K562 (cell line): ENCODE data around the gene NR1I3. TPM values are rescaled to one million over a fixed set of nuclear protein-coding genes. Genes with fewer than 3 reads are reported as not detected.

Experiments
- ATAC-seq: fragments of 200-7000 bp; cut with Tn5 transposase; 3 replicates; pipeline ENCODE4 v1.9.1; 2020; ENCODE audit warnings: moderate library complexity
- BruUV-seq: library from RNA; stranded (reverse); fragments of 400-500 nt; replicated peaks from 2 replicates; lab custom pipeline; 2021; lab: Mats Ljungman, UMichigan
- CTCF ChIA-PET: fragments of 300-600 bp; formaldehyde crosslinking; extraction: SDS; loops from one replicate; lab custom pipeline; 2021; ENCODE audit warnings: low intra/inter-chr PET ratio; lab: Yijun Ruan, JAX
- POLR2A ChIA-PET: fragments of 300-600, 350-650 bp; sonication (Branson Sonifier 250); formaldehyde crosslinking; extraction: SDS; loops from one replicate; lab custom pipeline; 2021; ENCODE audit warnings: antibody characterized with exemption, inconsistent platforms; lab: Yijun Ruan, JAX
- DNase-seq, 4 experiments: peaks; one replicate each; pipeline versions ENCODE4 v3.0.0 to v3.0.0-alpha.2; 2011 to 2018; ENCODE audit warnings: low spot score in 3 of 4, mixed read lengths in 3 of 4; ENCODE audit errors: extremely low read depth in 1 of 4
- FAIRE-seq: peaks from 2 replicates; lab custom pipeline; 2011; peaks lifted over from hg19 to GRCh38; lab: Jason Lieb, UNC
- H2AFZ ChIP-seq: 2 replicates; pipeline ENCODE4 v1.6.0; 2011; ENCODE audit warnings: low read depth, low read length, control low read depth, inconsistent platforms
- H3K27ac ChIP-seq: fragments of 200-600 bp; 3 replicates; pipeline ENCODE4 v1.8.0; 2011; ENCODE audit warnings: low read depth, mild to moderate bottlenecking, control low read depth, inconsistent platforms, low read length, moderate library complexity, mixed read lengths; ENCODE audit errors: extremely low read depth
- H3K27me3 ChIP-seq, 2 experiments: fragments of 300-600 bp in 1 of 2; 2 replicates in 1 of 2; 3 replicates in 1 of 2; pipeline versions ENCODE4 v1.6.0 to v1.8.0; 2011; ENCODE audit warnings: inconsistent platforms in 2 of 2, low read length in 2 of 2, mild to moderate bottlenecking in 1 of 2, mixed read lengths in 1 of 2, moderate library complexity in 1 of 2; ENCODE audit not compliant: control insufficient read depth in 2 of 2, insufficient read depth in 2 of 2
- H3K36me3 ChIP-seq: fragments of 300-600 bp; 3 replicates; pipeline ENCODE4 v1.8.0; 2011; ENCODE audit warnings: mild to moderate bottlenecking, low read length, inconsistent platforms; ENCODE audit not compliant: control insufficient read depth, insufficient read depth
- H3K4me1 ChIP-seq, 2 experiments: fragments of 200-600 bp in 1 of 2; replicated peaks in 1 of 2; 2 replicates in 1 of 2; 3 replicates in 1 of 2; pipeline versions ENCODE4 v1.5.1 to v1.8.0; 2011; ENCODE audit warnings: inconsistent platforms in 2 of 2, low read length in 2 of 2, mild to moderate bottlenecking in 1 of 2, mixed read lengths in 1 of 2, moderate library complexity in 1 of 2; ENCODE audit not compliant: control insufficient read depth in 2 of 2, insufficient read depth in 2 of 2
- H3K4me2 ChIP-seq: 2 replicates; pipeline ENCODE4 v1.6.1; 2011; ENCODE audit warnings: low read length, control low read depth, inconsistent platforms, mixed read lengths; ENCODE audit not compliant: insufficient read depth
- H3K4me3 ChIP-seq: fragments of 200-600 bp; sonication (generic), shearing (Covaris generic); 2 replicates; pipeline ENCODE4 v1.5.1; 2016; ENCODE audit warnings: control low read depth, inconsistent platforms
- H3K79me2 ChIP-seq: fragments of 200-600 bp; 3 replicates; pipeline ENCODE4 v1.8.0; 2011; ENCODE audit warnings: low read length, inconsistent platforms; ENCODE audit not compliant: control insufficient read depth, insufficient read depth
- H3K9ac ChIP-seq, 2 experiments: 2 replicates each; pipeline versions ENCODE4 v1.6.0 to v1.6.1; 2011; ENCODE audit warnings: low read depth in 2 of 2, low read length in 2 of 2, control low read depth in 1 of 2, inconsistent platforms in 1 of 2, mild to moderate bottlenecking in 1 of 2, mixed read lengths in 1 of 2; ENCODE audit not compliant: insufficient read depth in 1 of 2
- H3K9me1 ChIP-seq: one replicate; pipeline ENCODE4 v1.6.0; 2011; ENCODE audit warnings: inconsistent platforms, mild to moderate bottlenecking, low read length, moderate library complexity; ENCODE audit not compliant: control insufficient read depth, insufficient read depth
- H3K9me3 ChIP-seq: replicated peaks from 2 replicates; pipeline ENCODE4 v1.5.1; 2011; ENCODE audit warnings: low read depth, low read length, inconsistent platforms; ENCODE audit not compliant: control insufficient read depth, insufficient read depth
- H4K20me1 ChIP-seq: replicated peaks from 2 replicates; pipeline ENCODE4 v1.6.1; 2011; ENCODE audit warnings: low read length, inconsistent platforms, mixed read lengths; ENCODE audit not compliant: control insufficient read depth, insufficient read depth
- E2F1 ChIP-seq: sonication (generic); formaldehyde crosslinking; IDR thresholded peaks from 2 replicates; pipeline ENCODE4 v1.8.1; 2023; ENCODE audit warnings: mild to moderate bottlenecking, missing genetic modification reagents, moderate library complexity
- HNRNPH1 ChIP-seq: fragments of 200-400 bp; formaldehyde crosslinking; optimal IDR thresholded peaks from 2 replicates; pipeline ENCODE3; 2017; ENCODE audit warnings: low read depth, mild to moderate bottlenecking, low read length, moderate library complexity
- MYBL2 ChIP-seq, 2 experiments: fragments of 450-650 bp in 1 of 2; sonication (generic) in 1 of 2; formaldehyde crosslinking in 1 of 2; IDR thresholded peaks; 2 replicates each; pipeline versions ENCODE4 v1.6.1 to v1.8.1; 2017 to 2022; ENCODE audit warnings: borderline replicate concordance in 1 of 2, inconsistent platforms in 1 of 2, low read depth in 1 of 2, mild to moderate bottlenecking in 1 of 2, missing genetic modification reagents in 1 of 2, moderate library complexity in 1 of 2
- SPI1 ChIP-seq: IDR thresholded peaks from 2 replicates; pipeline ENCODE4 v1.6.1; 2011; ENCODE audit warnings: low read depth, low read length, control low read depth, borderline replicate concordance
- SREBF2 ChIP-seq: sonication (generic); formaldehyde crosslinking; IDR thresholded peaks from 2 replicates; pipeline ENCODE4 v1.4.0; 2020; ENCODE audit warnings: mild to moderate bottlenecking, missing genetic modification reagents
- SRF ChIP-seq, 2 experiments: fragments of 250-450, 450-650 bp in 1 of 2; sonication (Bioruptor Pico) in 1 of 2; sonication (generic) in 1 of 2; formaldehyde crosslinking; IDR thresholded peaks; 2 replicates each; pipeline versions ENCODE4 v1.5.0 to v1.5.1; 2020 to 2022; ENCODE audit warnings: mild to moderate bottlenecking in 1 of 2, missing genetic modification reagents in 1 of 2
- STAT5B ChIP-seq: fragments of 250-450 bp; sonication (Bioruptor Pico); IDR thresholded peaks from 2 replicates; pipeline ENCODE4 v1.8.0; 2021; ENCODE audit warnings: mild to moderate bottlenecking, inconsistent platforms
- ZBTB17 ChIP-seq: fragments of 450-650 bp; formaldehyde crosslinking; IDR thresholded peaks from 2 replicates; pipeline ENCODE4 v1.4.0; 2020; ENCODE audit warnings: mild to moderate bottlenecking
- ZKSCAN3 ChIP-seq: fragments of 250-450 bp; sonication (Bioruptor Pico); IDR thresholded peaks from 2 replicates; pipeline ENCODE4 v1.4.0; 2020
- ZNF232 ChIP-seq: sonication (generic); formaldehyde crosslinking; IDR thresholded peaks from 2 replicates; pipeline ENCODE4 v1.8.0; 2022; ENCODE audit warnings: mild to moderate bottlenecking, missing genetic modification reagents
- ZNF551 ChIP-seq: fragments of 250-450 bp; sonication (Bioruptor Pico); IDR thresholded peaks from 2 replicates; pipeline ENCODE4 v1.5.0; 2021; ENCODE audit warnings: mild to moderate bottlenecking, moderate library complexity
- ZNF699 ChIP-seq: fragments of 250-450 bp; sonication (Bioruptor Pico); IDR thresholded peaks from 2 replicates; pipeline ENCODE4 v1.8.0; 2021; ENCODE audit warnings: mild to moderate bottlenecking, moderate library complexity; ENCODE audit not compliant: insufficient replicate concordance
- ZZZ3 ChIP-seq: fragments of 450-650 bp; IDR thresholded peaks from 2 replicates; pipeline ENCODE4 v1.6.1; 2016; ENCODE audit warnings: antibody characterized with exemption, mild to moderate bottlenecking, moderate library complexity
- WGBS: fragments of 100-300 bp; shearing (Covaris generic); methylation state at CpG from one replicate; pipeline ENCODE4 v1.1.6; 2016; ENCODE audit warnings: low coverage, mixed read lengths; ENCODE audit not compliant: insufficient coverage; ENCODE audit errors: missing lambda C conversion rate; 5-methylcytosine and 5-hydroxymethylcytosine counted together
- in situ Hi-C: fragments of 300-500 bp; cut with MboI; formaldehyde crosslinking; loops from 4 replicates; pipeline ENCODE4 v1.15.0; 2018; ENCODE audit warnings: inconsistent platforms, mixed read lengths
- intact Hi-C: fragments of 100-400 bp; cut with micrococcal nuclease; formaldehyde crosslinking; loops from 2 replicates; pipeline ENCODE4 v1.14.2; 2022
- polyA plus RNA-seq, 8 experiments: library from polyadenylated mRNA; depleted of rRNA in 4 of 8; stranded (reverse) in 5 of 8; unstranded in 3 of 8; fragments of >200 nt; fragmentation: Nextera tagmentation in 2 of 8; fragmentation: Illumina TruSeq in 1 of 8; extraction: Ambion mirVana in 2 of 8; extraction: Trizol in 1 of 8; gene quantifications; 2 replicates each; pipeline versions ENCODE4 v1.2.1 to v1.2.3, GENCODE V29; 2011 to 2014; ENCODE audit warnings: inconsistent platforms in 1 of 8, missing spikeins in 1 of 8
- total RNA-seq, 7 experiments: library from RNA; depleted of rRNA in 6 of 7; stranded (reverse); fragments of >200 nt in 6 of 7; fragmentation: Illumina TruSeq in 2 of 7; extraction: Trizol in 2 of 7; gene quantifications; 2 replicates each; pipeline versions ENCODE4 v1.2.1 to v1.2.3, GENCODE V29; 2011 to 2021; ENCODE audit warnings: low replicate concordance in 1 of 7
- TF ChIP-seq, protein P1 (sequence below): fragments of 450-650 bp; IDR thresholded peaks from 2 replicates; pipeline ENCODE4 v1.6.1; 2016; ENCODE audit warnings: borderline replicate concordance
- TF ChIP-seq, protein P2 (sequence below): fragments of 250-450 bp; sonication (Bioruptor Pico); IDR thresholded peaks from 2 replicates; pipeline ENCODE4 v1.5.1; 2021; ENCODE audit warnings: mild to moderate bottlenecking

The NR1I3 gene
- total and polyA plus RNA-seq, 9 of the 15 experiments (the other 6 are each of a cell fraction or from before 2014, with no cell fraction given): 0.11 TPM; not detected in 8

- no peak for TF ChIP-seq ZBTB17 (CRISPR knock-in tag)
- no peak for TF ChIP-seq ZNF232 (CRISPR knock-in tag)
- no peak for TF ChIP-seq E2F1 (CRISPR knock-in tag)
- TF ChIP-seq SPI1: no peak
- TF ChIP-seq ZKSCAN3 (CRISPR knock-in tag): no peak
- no peak for TF ChIP-seq STAT5B (CRISPR knock-in tag)
- no peak for TF ChIP-seq ZZZ3
- TF ChIP-seq, protein P1, sequence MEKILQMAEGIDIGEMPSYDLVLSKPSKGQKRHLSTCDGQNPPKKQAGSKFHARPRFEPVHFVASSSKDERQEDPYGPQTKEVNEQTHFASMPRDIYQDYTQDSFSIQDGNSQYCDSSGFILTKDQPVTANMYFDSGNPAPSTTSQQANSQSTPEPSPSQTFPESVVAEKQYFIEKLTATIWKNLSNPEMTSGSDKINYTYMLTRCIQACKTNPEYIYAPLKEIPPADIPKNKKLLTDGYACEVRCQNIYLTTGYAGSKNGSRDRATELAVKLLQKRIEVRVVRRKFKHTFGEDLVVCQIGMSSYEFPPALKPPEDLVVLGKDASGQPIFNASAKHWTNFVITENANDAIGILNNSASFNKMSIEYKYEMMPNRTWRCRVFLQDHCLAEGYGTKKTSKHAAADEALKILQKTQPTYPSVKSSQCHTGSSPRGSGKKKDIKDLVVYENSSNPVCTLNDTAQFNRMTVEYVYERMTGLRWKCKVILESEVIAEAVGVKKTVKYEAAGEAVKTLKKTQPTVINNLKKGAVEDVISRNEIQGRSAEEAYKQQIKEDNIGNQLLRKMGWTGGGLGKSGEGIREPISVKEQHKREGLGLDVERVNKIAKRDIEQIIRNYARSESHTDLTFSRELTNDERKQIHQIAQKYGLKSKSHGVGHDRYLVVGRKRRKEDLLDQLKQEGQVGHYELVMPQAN: no peak
- no peak for TF ChIP-seq SREBF2 (CRISPR knock-in tag)
Measured at GRCh38 chr1:161189036-161189435, 49.0 kb downstream of the NR1I3 start (continued).

GRCh38 chr1:161188381-161188780 is 49.6 kb downstream of the NR1I3 start:
- Histone ChIP-seq H3K27ac (no peak overlapping the region), H3K4me2 (no peak overlapping the region), H2AFZ (no peak overlapping the region), H3K27me3 (no peaks in the 10 kb centered on the region), H3K9ac (no peak overlapping the region), H3K36me3 (no peaks in the 10 kb centered on the region), H3K79me2 (no peaks in the 10 kb centered on the region), H3K4me3 (no peak overlapping the region), H3K9me1 (no peaks in the 10 kb centered on the region), H3K9me3 (no peaks in the 10 kb centered on the region), H4K20me1 (no peaks in the 10 kb centered on the region), H3K4me1 (peaks cover 22 to 33% of the 10 kb centered on the region in 2 experiments)
- intact Hi-C loops: no loop called here
- ChIA-PET POLR2A (interaction anchor here (0.6 to 1.0 kb wide), 3 partner anchors 11 to 16 kb away, joined by 3 to 4 read pairs (median 4); partner anchors contain the start of gene B4GALT3), CTCF (no interaction called here)
- ATAC-seq: no peak
- no TSS peak for BruUV-seq
- DNase-seq: no peak
- 80% methylated on average over 6 of the region's 6 CpGs for WGBS
- in situ Hi-C loops: no loop called here
- no peak for FAIRE-seq
- TF ChIP-seq ZNF551 (CRISPR knock-in tag) (no peak), ZNF699 (CRISPR knock-in tag) (no peak), MYBL2 (IDR thresholded peaks at IDR 0.05; ENCODE audit: low read depth) (no peak), MYBL2 (CRISPR knock-in tag; IDR thresholded peaks at IDR 0.05; ENCODE audit: borderline replicate concordance) (no peak), SRF (CRISPR knock-in tag; IDR thresholded peaks at IDR 0.05) (no peak), HNRNPH1 (no peak)
- TF ChIP-seq, protein P2, sequence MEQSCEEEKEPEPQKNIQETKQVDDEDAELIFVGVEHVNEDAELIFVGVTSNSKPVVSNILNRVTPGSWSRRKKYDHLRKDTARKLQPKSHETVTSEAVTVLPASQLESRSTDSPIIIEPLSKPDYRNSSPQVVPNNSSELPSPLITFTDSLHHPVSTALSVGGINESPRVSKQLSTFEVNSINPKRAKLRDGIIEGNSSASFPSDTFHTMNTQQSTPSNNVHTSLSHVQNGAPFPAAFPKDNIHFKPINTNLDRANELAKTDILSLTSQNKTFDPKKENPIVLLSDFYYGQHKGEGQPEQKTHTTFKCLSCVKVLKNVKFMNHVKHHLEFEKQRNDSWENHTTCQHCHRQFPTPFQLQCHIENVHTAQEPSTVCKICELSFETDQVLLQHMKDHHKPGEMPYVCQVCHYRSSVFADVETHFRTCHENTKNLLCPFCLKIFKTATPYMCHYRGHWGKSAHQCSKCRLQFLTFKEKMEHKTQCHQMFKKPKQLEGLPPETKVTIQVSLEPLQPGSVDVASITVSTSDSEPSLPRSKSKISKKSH (CRISPR knock-in tag): no peak
